Left ventricle myocardium superior (tissue), 1 donor: Measurements from ENCODE around the gene TAF11. TPM values are rescaled to one million over a fixed set of nuclear protein-coding genes. Genes with fewer than 3 reads are reported as not detected.
"Not testable (repeated sequence)": the region's sequence is repeated elsewhere in the genome, so short reads cannot be mapped to it uniquely, and the experiment has no call there.

ENCODE experiments used
- ATAC-seq: fragments of 200-7000 bp; cut with Tn5 transposase; one replicate; pipeline ENCODE4 v1.9.1; 2020; ENCODE audit warnings: mild to moderate bottlenecking, moderate library complexity
- DNase-seq: peaks from one replicate; pipeline ENCODE4 v3.0.0-alpha.2; 2020
- intact Hi-C: fragments of 100-400 bp; cut with micrococcal nuclease; formaldehyde crosslinking; loops from one replicate; pipeline ENCODE4 v1.11.0; 2022
- long read RNA-seq: library from polyadenylated mRNA; unstranded; transcript quantifications from one replicate; pipeline ENCODE4 v2.0.0, GENCODE V29; 2021
- total RNA-seq: library from RNA; stranded (reverse); fragmentation: NEBNext Ultra II Directional; extraction: Animal tissue kit (Norgen Biotek cat#: 25700); gene quantifications from one replicate; pipeline ENCODE4 v1.2.1, GENCODE V29; 2021
- donor health status: DM: no; HTN: yes; CAD: no; lungs with severe emphysema.

The TAF11 gene, protein sequence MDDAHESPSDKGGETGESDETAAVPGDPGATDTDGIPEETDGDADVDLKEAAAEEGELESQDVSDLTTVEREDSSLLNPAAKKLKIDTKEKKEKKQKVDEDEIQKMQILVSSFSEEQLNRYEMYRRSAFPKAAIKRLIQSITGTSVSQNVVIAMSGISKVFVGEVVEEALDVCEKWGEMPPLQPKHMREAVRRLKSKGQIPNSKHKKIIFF
- 18.9 TPM for total RNA-seq
- long read RNA-seq, transcript TAF11-201 (5 exons, 1,580 nt): major isoform, 26 of 32 reads
- long read RNA-seq, partial matches to known transcripts: 2 of 32 reads
- long read RNA-seq, other reads (novel, unspliced or antisense): 4 of 32 reads

DNA sequence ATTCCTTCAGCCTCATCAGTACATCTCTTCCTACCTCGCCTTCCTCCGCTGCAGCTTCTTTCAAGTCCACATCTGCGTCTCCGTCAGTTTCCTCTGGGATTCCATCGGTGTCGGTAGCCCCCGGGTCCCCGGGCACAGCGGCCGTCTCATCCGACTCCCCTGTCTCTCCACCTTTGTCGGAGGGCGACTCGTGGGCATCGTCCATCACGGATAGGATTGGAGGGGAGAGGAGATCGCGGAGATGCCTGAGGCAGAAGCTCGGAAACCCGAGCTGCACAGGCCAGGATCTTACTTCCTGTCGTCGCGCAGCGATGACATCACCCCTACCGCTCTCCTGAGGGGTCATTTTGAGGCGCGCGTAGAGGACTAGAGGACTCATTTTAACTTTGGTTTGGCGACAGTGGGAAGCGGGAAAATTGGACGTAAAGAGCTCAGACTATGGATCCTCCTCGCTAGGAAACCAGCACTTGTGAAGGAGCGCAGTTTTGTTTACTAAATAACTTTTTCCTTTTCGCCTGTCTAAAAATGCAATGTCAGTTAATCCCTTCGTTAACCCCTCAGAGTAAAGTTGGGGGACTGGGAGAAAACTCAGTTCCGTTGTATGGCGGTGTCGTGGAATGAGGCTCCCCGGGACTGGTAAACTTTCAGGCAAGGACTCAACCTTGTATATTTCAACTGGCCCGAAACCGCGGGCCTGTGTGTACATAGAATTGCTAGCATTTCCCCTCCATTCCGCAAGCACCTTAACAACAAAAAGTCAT is at the start of gene TAF11:
Gene TAF11 (minus strand): TSS at position 290 of the 761 bp plus-strand sequence. CDS start 85 bp downstream, at position 205.
- DNase-seq (peak; percentile 95), ATAC-seq (peak; percentile 91)
- intact Hi-C loops: no loop called here

DNA sequence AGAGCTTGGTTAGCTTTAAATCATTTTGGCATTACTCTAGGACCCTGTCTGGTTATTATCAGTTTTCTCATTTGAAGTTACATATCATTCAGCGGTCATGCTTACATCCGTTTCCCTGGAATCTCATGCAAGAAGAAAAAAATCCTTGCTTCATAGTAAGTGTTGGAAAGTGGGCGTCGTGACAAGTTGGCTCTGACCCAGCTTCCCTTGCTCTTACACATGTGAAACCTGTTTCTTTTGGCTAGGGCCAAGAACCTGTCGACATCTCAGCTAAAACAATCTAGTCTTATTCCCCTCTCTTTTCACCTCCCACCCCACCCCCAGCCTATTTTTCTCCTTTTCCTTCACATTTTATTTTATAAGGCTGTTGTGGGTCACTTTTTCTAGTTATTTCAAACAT is 46.7 kb upstream of the TAF11 start:
- ATAC-seq (peak; percentile 77), DNase-seq (peak; percentile 90)
- intact Hi-C loops: no loop called here

DNA sequence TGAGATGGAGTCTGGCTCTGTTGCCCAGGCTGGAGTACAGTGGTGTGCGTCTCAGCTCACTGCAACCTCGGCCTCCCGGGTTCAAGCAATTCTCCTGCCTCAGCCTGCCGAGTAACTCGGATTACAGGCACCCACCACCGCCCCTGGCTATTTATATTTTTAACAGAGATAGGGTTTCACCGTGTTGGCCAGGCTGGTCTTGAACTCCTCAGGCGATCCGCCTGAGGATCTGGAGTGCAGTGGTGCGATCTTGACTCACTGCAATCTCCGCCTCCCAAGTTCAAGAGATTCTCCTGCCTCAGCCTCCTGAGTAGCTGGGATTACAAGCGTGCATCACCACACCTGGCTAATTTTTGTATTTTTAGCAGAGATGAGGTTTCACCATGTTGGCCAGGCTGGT is 44.4 kb upstream of the TAF11 start:
- DNase-seq, intact Hi-C loops, ATAC-seq: not testable (repeated sequence)

DNA sequence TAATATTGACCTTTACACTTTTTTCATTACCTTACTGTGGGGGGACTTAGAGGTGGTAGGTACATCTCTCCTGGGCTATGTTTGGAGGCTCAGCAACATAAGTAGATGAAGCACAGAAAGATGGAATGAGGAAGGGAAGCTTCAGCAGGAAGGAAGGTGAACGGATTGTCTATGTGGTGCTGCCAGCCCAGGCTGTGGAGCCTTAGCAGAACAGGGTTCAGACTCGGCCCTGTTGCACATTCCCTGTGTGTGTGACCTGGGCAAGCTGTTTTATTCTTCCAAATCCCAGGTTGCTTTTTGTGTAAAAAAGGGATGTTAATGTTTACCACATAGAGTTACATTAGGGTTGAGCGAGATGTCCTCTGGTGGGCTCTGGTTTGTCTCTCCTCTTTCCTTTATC is 42.4 kb upstream of the TAF11 start:
- no peak for ATAC-seq
- DNase-seq: no peak
- intact Hi-C loops: no loop called here

DNA sequence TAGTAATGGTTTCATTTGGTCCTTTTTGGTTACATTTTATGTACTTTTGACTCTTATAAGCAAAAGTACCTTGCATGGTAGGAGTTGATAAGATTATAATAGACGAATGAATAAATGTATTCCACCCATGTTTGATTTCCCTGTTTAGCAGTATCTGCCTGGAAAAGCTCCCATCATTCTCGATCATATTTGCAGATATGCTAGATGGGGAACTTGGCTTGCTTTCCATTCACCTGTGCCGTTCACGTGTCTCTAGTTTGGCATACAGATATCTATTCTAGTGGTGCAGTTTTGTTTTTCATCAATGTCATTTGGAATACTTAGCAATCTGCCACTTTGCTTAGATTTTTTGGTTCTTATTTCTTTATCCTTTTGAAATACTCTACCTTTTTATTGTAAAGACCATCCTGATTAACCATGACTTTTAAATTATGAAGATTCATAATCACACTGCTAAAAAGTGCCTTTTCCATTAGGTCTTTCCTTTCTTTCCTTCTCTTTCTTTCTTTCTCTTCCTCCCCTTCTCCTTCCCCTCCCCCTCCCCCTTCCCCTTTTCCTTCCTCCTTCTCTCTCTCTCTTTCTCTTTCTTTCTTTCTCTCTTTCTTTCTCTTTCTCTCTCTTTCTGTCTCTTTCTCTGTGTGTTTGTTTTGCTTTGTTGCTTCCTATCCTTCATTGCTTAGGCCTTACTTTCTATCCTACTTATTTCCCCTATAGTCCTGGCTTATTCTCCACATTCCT is 41.6 kb upstream of the TAF11 start:
- ATAC-seq (no peak), DNase-seq (no peak)
- intact Hi-C loops: no loop called here

DNA sequence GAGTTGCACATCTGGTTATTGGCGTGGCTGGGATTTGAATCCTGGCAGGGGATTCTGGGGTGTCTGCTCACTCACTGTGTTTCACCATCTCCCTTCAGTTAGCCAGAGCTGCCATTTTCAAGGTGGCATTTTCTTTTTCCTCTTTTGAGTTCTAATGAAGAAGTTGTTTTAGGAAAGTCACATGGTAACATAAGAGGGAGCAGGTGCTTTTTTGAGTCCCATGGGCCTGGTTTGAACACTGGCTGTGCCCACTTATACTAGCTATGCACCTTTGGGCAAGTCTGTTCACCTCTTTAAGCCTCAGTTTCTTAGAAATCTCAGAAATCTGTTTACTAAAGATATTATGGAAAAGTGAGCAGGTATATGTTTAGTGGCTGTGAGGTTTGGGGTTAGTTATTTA is 40.9 kb upstream of the TAF11 start:
- no peak for DNase-seq
- ATAC-seq: no peak
- intact Hi-C loops: no loop called here

DNA sequence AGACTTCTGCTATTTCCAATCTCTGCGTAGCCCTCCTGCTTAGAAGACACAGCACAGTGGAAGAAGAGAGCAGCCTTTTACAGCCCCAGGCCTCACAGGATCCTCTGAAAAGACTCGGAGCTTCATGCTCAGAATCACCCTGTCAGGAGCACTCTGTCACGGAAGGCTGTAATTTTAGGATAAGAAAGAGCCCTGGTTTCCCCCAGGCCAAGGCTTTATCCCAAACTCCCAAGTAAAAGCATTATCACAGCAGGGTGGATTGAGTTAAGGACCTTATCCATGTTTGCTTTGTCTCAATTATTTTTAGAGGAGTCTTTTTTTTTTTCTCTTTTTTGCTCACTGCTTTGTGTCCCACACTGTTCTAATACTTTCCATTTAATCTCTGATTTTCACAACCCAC is 40.4 kb upstream of the TAF11 start:
- peak; percentile 20 for ATAC-seq
- intact Hi-C loops: no loop called here
- DNase-seq: no peak

DNA sequence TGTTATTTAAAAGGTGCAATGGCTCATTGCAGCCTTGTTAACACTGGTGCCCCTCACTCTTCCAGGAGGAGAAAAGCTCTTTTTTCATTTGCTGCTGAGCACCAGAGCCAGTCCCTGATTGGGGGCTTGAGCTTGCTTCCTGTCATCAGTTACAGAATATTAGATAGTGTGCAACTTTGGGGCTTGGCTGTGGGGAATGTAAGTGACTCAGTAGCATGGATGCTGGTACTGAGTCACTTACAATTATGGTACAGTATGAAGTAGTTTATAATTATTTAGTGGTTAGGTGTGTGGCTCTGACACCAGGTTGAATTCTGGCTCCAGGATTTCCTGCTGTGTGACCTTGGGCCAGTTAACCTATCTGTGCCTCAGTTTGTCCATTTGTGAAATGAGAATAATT is 38.8 kb upstream of the TAF11 start:
- intact Hi-C loops: no loop called here
- ATAC-seq: no peak

DNA sequence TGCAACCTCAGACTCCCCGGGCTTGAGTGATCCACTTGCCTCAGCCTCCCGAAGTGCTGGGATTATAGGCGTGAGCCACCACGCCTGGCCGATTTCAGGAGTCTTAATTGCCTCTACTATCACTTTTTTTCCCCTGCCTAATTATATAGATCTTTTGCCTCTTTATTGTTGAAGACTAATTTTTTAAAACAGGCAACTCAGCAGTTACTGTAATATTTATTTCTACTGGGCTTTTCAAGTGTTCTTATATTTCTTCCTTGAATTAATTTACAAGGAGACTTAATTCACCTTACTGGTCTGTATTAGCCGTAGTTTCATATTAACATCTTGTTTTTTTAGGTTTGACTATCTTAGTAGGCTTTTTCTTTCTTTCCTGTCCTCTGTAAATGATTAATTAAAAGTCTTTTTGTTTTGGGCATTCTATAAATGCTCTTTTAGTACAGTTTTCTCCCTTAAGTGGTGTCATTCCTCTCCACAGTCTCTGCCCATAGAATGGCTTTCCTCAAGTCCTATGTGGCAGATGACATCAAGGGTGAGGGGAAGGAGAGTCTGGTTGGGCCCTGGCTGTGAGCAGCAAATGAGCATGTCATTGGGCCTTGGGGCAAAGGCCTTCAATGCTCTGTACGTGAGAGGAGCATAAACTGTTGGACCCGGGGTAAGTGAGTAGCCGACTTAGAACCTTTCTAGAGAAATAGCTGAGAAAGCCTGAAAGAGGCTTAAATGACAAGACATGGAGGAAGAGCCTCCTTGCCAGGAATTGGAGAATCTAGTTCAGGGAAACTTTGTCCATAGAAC is 37.2 kb upstream of the TAF11 start:
- no peak for DNase-seq
- intact Hi-C loops: no loop called here
- ATAC-seq: no peak

More for the DNA sequence above, 38.8 kb upstream of the TAF11 start:
- DNase-seq: no peak

DNA sequence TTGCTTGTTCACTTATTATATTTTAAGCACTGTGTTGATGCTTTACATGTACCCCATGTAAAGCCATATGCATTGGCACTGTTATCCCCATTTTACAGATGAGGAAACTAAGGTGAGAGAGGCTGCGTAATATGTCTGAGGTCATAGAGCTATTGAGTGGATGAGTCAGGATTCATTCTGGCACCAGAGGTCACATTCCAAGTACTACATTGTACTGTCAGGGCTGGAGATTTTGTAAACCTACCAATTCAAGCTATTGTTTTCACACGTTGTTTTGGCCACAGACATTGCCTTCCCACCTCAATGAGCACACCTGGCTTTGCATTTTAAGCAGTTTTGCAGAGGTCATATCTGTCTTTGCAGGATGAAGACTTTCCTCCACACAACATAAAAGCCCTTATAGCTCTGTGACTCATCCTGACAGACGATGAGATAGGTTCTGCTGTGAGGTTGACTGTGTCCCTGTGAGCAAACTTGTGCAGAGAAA is 34.4 kb upstream of the TAF11 start:
- no peak for DNase-seq
- ATAC-seq: no peak
- intact Hi-C loops: no loop called here

DNA sequence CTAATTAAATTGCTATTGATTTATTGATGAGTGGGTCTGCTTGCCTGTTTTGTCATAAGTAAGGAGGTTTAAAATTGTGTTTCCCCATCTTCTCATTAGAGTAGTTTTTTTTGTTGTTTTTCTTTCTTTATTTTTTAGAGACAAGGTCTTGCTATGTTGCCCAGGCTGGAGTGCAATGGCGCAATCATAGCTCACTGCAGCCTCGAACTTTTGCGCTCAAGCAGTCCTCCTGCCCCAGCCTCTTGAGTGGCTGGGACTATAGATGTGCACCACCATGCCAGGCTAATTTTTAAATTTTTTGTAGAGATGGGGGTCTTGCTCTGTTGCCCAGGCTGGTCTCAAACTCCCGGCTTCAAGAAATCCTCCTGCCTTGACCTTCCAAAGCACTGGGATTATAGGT is 32.3 kb upstream of the TAF11 start:
- DNase-seq (no peak), ATAC-seq (no peak)
- intact Hi-C loops: no loop called here

DNA sequence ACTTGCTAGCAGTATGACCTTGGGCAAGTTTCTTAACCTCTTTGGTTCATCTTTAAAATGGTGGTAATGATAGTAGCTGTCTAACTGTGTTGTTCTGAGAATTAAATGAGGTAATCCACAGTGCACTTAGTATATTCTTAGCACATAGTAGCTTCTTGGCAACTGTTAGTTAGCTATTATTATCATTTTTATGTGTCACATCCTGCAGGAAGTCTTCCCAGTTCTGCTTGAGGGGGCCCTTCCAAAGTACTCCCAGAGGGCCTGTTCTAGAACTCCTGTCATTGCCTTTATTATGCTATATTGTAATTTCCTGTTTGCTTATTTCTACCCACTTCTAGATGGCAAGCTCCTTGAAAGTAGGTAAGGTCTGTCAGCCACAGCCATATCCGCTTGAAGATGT is 31.8 kb upstream of the TAF11 start:
- no peak for DNase-seq
- intact Hi-C loops: no loop called here
- ATAC-seq: peak; percentile 44

DNA sequence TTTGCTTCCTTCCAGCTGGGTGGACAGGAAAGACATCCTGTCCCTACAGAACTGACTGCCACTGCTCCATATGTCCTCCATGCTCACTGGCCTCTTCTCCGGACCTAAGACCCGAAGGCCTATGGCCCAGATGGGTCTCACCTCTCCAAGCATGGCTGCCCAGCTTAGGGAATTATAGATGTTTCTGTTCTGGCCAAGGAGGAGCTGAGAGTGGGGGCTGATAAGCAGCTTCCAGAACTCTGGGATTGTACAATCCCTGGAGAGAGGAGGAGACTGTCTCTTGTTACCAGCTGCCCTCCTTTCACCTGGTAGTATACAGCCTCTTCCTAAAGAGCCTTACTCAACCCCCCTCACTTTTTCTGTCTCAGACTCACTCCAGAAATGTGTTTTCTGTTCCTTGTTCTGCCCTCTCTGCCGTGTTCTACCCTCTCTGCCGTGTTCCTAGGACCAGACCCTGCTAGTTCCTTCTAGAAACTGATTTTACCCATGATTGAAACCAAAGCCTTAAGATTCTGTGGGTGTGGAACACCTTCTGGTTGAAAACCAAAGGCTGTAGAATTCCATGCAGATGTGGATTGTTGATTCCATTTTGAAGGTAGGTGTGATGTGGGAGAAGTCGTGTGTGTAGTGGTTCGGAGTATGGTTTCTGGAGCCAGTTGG is 29.9 kb upstream of the TAF11 start:
- intact Hi-C loops: no loop called here
- DNase-seq: no peak
- ATAC-seq: peak; percentile 34

DNA sequence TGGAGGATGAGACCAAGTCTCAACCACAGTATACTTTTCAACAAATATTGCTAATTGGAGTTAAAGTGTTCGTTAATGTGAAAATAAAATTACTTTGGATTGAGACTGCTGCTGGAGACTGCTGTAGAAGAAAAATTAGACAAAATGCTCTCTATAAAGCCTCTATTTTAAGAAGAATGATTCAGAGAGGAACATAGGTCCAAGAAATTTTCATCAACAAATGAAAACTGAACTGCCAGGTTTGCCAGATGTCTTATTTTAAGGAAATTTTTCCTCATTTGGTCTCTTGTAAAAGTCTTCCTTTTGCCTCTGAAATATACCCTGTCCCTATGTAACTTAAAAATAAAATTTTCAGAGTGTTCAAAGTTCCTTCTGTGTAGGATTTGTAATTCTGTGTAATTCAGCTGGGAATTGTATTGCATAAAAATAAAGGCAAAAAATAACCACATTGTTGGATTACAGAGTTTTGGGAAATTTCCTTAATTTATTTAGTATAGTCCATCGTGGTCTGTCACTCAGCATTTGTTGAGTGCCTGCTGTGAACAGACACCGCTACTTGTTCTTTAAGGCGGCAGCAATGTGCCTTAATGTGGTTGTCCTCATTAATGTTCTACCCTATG is 28.6 kb upstream of the TAF11 start:
- intact Hi-C loops: no loop called here
- ATAC-seq (peak; percentile 52), DNase-seq (no peak)

DNA sequence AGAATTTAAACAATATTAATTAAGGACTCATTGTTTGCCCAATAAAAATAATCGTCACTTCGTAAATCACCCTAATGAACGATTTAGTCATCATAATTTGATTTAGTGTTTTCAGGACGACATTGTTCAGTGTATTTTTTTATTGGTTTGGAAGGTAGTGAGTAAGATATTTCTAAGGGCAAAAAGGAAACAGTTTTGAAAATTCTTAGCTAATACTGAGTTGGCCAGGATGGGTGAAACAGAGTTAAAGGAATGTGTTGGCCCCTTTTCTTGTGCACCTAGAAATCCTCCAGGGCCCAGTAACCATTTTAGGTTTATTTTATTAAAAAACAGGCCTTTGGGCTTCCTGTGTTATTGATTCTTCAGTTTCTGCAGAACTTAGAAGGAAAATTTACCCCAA is 26.5 kb upstream of the TAF11 start:
- ATAC-seq: no peak
- intact Hi-C loops: no loop called here
- DNase-seq: no peak

DNA sequence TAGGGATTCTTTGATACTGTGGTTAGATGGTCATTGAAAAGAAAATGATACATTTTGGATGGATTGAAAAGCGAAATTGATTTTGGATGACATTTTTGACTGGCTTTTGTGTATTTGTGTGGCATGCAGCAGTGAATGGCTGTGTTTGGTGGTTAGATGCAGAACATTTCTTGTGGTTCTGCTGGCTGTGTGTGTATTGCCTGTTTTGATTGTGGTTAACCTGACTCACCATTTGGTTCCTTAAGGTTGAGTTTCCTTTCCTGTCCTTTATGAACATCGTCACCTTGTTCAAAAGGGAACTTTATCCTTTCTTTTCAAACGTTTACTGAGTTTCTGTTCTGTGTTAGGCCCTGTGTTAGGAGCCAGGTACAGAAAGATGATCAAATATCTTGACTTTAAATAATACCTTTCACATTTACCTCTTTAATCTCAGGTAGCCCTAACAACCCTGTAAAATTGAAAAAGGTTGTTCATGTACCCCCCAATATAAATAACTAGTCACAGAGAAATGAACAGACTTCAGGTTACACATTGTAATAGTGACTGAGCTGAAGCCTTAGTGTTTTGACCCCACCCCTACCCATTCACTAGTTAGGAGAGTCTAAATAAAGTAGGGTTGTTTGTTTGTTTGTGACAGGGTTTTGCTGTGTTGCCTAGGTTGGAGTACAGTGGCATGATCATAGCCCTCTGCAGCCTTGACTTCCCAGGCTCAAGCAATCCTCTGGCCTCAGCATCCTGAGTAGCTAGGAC is 25.0 kb upstream of the TAF11 start:
- intact Hi-C loops: no loop called here
- no peak for DNase-seq
- no peak for ATAC-seq

DNA sequence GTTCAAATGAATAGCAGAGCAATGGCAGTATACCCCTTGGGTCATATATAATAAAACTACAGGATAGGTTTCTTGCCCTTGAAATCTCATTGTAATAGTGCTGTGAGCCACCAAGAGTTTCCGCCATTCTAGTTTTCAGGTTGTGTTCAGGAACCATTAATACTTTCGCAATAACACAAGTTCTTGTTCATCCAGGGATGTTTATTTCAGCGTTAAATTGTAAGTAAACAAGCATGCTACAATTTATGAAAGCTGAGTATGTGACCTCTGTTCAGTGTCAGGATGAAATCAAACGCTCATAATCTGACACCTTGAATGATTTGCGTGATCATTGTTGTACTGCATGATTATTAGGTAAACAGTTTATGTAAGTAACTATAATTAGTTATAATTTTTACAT is 24.0 kb upstream of the TAF11 start:
- ATAC-seq (no peak), DNase-seq (no peak)
- intact Hi-C loops: no loop called here
